HEK293 (cell line): ENCODE measurements around the gene FHIT.

Experiments used
- CTCF ChIA-PET: fragments of 350-600 bp; formaldehyde crosslinking; extraction: SDS; loops from one replicate; lab custom pipeline; 2021; ENCODE audit warnings: antibody characterized with exemption; lab: Yijun Ruan, JAX
- POLR2A ChIA-PET: fragments of 300-600 bp; formaldehyde crosslinking; extraction: SDS; loops from one replicate; lab custom pipeline; 2020; ENCODE audit warnings: antibody characterized with exemption, inconsistent platforms; lab: Yijun Ruan, JAX
- H3K27ac ChIP-seq: fragments of 200-500 bp; sonication (Bioruptor generic); 2 replicates; pipeline ENCODE4 v1.5.1; 2014; ENCODE audit warnings: low read depth, low read length, control low read depth, inconsistent platforms; ENCODE audit errors: extremely low read depth
- H3K36me3 ChIP-seq, 2 experiments: fragments of 200-500 bp in 1 of 2; sonication (Bioruptor generic) in 1 of 2; 1 replicate in 1 of 2; 2 replicates in 1 of 2; pipeline ENCODE4 v1.5.1; 2014 to 2017; ENCODE audit warnings: inconsistent platforms in 2 of 2, low read length in 2 of 2; ENCODE audit not compliant: control insufficient read depth in 2 of 2, insufficient read depth in 1 of 2
- H3K4me1 ChIP-seq: fragments of 200-500 bp; sonication (Bioruptor generic); 2 replicates; pipeline ENCODE4 v1.5.1; 2014; ENCODE audit warnings: mild to moderate bottlenecking, low read length, inconsistent platforms; ENCODE audit not compliant: control insufficient read depth, insufficient read depth
- H3K4me3 ChIP-seq: 2 replicates; pipeline ENCODE4 v1.5.1; 2011; ENCODE audit warnings: low read depth, mild to moderate bottlenecking, control low read depth, low read length, moderate library complexity
- H3K9me3 ChIP-seq: fragments of 200-500 bp; sonication (Bioruptor generic); 2 replicates; pipeline ENCODE4 v1.5.1; 2014; ENCODE audit warnings: low read depth, low read length, inconsistent platforms; ENCODE audit not compliant: control insufficient read depth, insufficient read depth
- GFI1B ChIP-seq: fragments of 450-650 bp; formaldehyde crosslinking; IDR thresholded peaks from 2 replicates; pipeline ENCODE4 v1.5.1; 2016; ENCODE audit warnings: missing biosample characterization, missing genetic modification characterization
- KLF10 ChIP-seq: fragments of 450-650 bp; IDR thresholded peaks from 2 replicates; pipeline ENCODE4 v1.5.1; 2018; ENCODE audit warnings: missing biosample characterization, mild to moderate bottlenecking, missing genetic modification characterization
- KLF9 ChIP-seq: fragments of 450-650 bp; formaldehyde crosslinking; IDR thresholded peaks from 2 replicates; pipeline ENCODE4 v1.5.1; 2016; ENCODE audit warnings: missing biosample characterization, missing genetic modification characterization, low read depth
- OVOL3 ChIP-seq: fragments of 450-650 bp; formaldehyde crosslinking; IDR thresholded peaks from 2 replicates; pipeline ENCODE4 v1.5.1; 2016; ENCODE audit warnings: missing biosample characterization, missing genetic modification characterization
- RBAK ChIP-seq: fragments of 450-650 bp; formaldehyde crosslinking; IDR thresholded peaks from 2 replicates; pipeline ENCODE4 v1.5.1; 2016; ENCODE audit warnings: missing biosample characterization, missing genetic modification characterization
- WT1 ChIP-seq: fragments of 450-650 bp; formaldehyde crosslinking; IDR thresholded peaks from 2 replicates; pipeline ENCODE4 v1.5.1; 2016; ENCODE audit warnings: missing biosample characterization, missing genetic modification characterization
- YY1 ChIP-seq: fragments of 450-650 bp; formaldehyde crosslinking; IDR thresholded peaks from 2 replicates; pipeline ENCODE4 v1.5.1; 2018; ENCODE audit warnings: missing biosample characterization, missing genetic modification characterization
- YY2 ChIP-seq: fragments of 450-650 bp; formaldehyde crosslinking; IDR thresholded peaks from 2 replicates; pipeline ENCODE4 v1.5.1; 2016; ENCODE audit warnings: missing biosample characterization, missing genetic modification characterization
- ZIC2 ChIP-seq: fragments of 450-650 bp; formaldehyde crosslinking; IDR thresholded peaks from 2 replicates; pipeline ENCODE4 v1.5.1; 2016; ENCODE audit warnings: missing biosample characterization, missing genetic modification characterization
- ZNF266 ChIP-seq: fragments of 450-650 bp; formaldehyde crosslinking; IDR thresholded peaks from 2 replicates; pipeline ENCODE4 v1.5.1; 2016; ENCODE audit warnings: missing biosample characterization, missing genetic modification characterization, low read depth
- ZNF302 ChIP-seq: fragments of 450-650 bp; formaldehyde crosslinking; IDR thresholded peaks from 2 replicates; pipeline ENCODE4 v1.5.1; 2016; ENCODE audit warnings: missing biosample characterization, missing genetic modification characterization, low read depth
- ZNF311 ChIP-seq: fragments of 450-650 bp; formaldehyde crosslinking; IDR thresholded peaks from 2 replicates; pipeline ENCODE4 v1.5.1; 2017; ENCODE audit warnings: missing biosample characterization, missing genetic modification characterization, borderline replicate concordance
- ZNF391 ChIP-seq: fragments of 450-650 bp; formaldehyde crosslinking; IDR thresholded peaks from 2 replicates; pipeline ENCODE4 v1.5.1; 2016; ENCODE audit warnings: low read depth, missing biosample characterization, missing genetic modification characterization, borderline replicate concordance
- ZNF426 ChIP-seq: fragments of 450-650 bp; formaldehyde crosslinking; IDR thresholded peaks from 2 replicates; pipeline ENCODE4 v1.5.1; 2017; ENCODE audit warnings: missing biosample characterization, missing genetic modification characterization, mild to moderate bottlenecking, inconsistent platforms, moderate library complexity
- ZNF529 ChIP-seq: fragments of 450-650 bp; formaldehyde crosslinking; IDR thresholded peaks from 2 replicates; pipeline ENCODE4 v1.5.1; 2017; ENCODE audit warnings: missing genetic modification characterization, missing biosample characterization; ENCODE audit not compliant: insufficient replicate concordance
- ZNF626 ChIP-seq: fragments of 450-650 bp; sonication (Bioruptor Pico); formaldehyde crosslinking; IDR thresholded peaks from 2 replicates; pipeline ENCODE4 v1.5.1; 2018; ENCODE audit warnings: missing biosample characterization, missing genetic modification characterization, inconsistent platforms
- ZNF664 ChIP-seq: fragments of 450-650 bp; formaldehyde crosslinking; IDR thresholded peaks from 2 replicates; pipeline ENCODE4 v1.5.1; 2016; ENCODE audit warnings: missing biosample characterization, missing genetic modification characterization
- ZNF76 ChIP-seq: fragments of 450-650 bp; formaldehyde crosslinking; IDR thresholded peaks from 2 replicates; pipeline ENCODE4; 2016; ENCODE audit warnings: low read depth, missing biosample characterization, missing genetic modification characterization, borderline replicate concordance
- ZXDB ChIP-seq: fragments of 450-650 bp; formaldehyde crosslinking; IDR thresholded peaks from 2 replicates; pipeline ENCODE4 v1.5.1; 2016; ENCODE audit warnings: missing biosample characterization, missing genetic modification characterization
- TF ChIP-seq, protein P1 (sequence below): fragments of 450-650 bp; formaldehyde crosslinking; IDR thresholded peaks from 2 replicates; pipeline ENCODE4 v1.5.1; 2016; ENCODE audit warnings: missing biosample characterization, missing genetic modification characterization, borderline replicate concordance
- TF ChIP-seq, protein P2 (sequence below): fragments of 450-650 bp; IDR thresholded peaks from 2 replicates; pipeline ENCODE4 v1.5.1; 2018; ENCODE audit warnings: missing biosample characterization, mild to moderate bottlenecking, missing genetic modification characterization
- TF ChIP-seq, protein P3 (sequence below): fragments of 450-650 bp; formaldehyde crosslinking; IDR thresholded peaks from 2 replicates; pipeline ENCODE4 v1.5.1; 2016; ENCODE audit warnings: missing biosample characterization, missing genetic modification characterization, low read depth
- TF ChIP-seq, protein P4 (sequence below): fragments of 450-650 bp; formaldehyde crosslinking; IDR thresholded peaks from 2 replicates; pipeline ENCODE4 v1.5.1; 2016; ENCODE audit warnings: missing biosample characterization, missing genetic modification characterization, borderline replicate concordance
- TF ChIP-seq, protein P5 (sequence below): fragments of 450-650 bp; formaldehyde crosslinking; IDR thresholded peaks from 2 replicates; pipeline ENCODE4 v1.5.1; 2017; ENCODE audit warnings: missing biosample characterization, missing genetic modification characterization

Gene FHIT

DNA sequence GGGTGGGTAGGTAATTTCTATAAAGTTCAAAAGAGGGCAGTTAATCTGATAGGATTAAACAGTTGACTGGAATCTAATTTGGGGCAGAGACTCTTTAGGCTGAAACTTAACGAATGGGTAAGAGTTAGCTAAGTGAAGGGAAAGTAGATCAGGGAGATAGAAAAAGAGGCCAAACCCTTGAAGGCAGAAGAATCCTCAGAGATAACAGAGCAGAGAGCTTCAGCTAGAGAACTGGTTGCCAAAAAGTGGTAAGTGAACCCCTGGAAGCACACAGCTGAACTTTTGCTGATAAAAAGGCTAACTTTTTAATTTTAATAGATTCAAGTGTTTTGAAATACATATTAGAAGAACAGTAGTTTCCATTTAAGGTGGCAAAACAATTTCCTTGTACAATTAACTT is 99.2 kb downstream of the FHIT start (continued):
- TF ChIP-seq, protein P1, sequence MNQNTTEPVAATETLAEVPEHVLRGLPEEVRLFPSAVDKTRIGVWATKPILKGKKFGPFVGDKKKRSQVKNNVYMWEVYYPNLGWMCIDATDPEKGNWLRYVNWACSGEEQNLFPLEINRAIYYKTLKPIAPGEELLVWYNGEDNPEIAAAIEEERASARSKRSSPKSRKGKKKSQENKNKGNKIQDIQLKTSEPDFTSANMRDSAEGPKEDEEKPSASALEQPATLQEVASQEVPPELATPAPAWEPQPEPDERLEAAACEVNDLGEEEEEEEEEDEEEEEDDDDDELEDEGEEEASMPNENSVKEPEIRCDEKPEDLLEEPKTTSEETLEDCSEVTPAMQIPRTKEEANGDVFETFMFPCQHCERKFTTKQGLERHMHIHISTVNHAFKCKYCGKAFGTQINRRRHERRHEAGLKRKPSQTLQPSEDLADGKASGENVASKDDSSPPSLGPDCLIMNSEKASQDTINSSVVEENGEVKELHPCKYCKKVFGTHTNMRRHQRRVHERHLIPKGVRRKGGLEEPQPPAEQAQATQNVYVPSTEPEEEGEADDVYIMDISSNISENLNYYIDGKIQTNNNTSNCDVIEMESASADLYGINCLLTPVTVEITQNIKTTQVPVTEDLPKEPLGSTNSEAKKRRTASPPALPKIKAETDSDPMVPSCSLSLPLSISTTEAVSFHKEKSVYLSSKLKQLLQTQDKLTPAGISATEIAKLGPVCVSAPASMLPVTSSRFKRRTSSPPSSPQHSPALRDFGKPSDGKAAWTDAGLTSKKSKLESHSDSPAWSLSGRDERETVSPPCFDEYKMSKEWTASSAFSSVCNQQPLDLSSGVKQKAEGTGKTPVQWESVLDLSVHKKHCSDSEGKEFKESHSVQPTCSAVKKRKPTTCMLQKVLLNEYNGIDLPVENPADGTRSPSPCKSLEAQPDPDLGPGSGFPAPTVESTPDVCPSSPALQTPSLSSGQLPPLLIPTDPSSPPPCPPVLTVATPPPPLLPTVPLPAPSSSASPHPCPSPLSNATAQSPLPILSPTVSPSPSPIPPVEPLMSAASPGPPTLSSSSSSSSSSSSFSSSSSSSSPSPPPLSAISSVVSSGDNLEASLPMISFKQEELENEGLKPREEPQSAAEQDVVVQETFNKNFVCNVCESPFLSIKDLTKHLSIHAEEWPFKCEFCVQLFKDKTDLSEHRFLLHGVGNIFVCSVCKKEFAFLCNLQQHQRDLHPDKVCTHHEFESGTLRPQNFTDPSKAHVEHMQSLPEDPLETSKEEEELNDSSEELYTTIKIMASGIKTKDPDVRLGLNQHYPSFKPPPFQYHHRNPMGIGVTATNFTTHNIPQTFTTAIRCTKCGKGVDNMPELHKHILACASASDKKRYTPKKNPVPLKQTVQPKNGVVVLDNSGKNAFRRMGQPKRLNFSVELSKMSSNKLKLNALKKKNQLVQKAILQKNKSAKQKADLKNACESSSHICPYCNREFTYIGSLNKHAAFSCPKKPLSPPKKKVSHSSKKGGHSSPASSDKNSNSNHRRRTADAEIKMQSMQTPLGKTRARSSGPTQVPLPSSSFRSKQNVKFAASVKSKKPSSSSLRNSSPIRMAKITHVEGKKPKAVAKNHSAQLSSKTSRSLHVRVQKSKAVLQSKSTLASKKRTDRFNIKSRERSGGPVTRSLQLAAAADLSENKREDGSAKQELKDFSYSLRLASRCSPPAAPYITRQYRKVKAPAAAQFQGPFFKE (tag by site-specific recombination), result no peak
- no peak for TF ChIP-seq ZNF391 (tag by site-specific recombination)
- no peak for TF ChIP-seq YY2 (tag by site-specific recombination)
- TF ChIP-seq ZNF426 (tag by site-specific recombination), result no peak
- no peak for TF ChIP-seq ZNF311 (tag by site-specific recombination)

DNA sequence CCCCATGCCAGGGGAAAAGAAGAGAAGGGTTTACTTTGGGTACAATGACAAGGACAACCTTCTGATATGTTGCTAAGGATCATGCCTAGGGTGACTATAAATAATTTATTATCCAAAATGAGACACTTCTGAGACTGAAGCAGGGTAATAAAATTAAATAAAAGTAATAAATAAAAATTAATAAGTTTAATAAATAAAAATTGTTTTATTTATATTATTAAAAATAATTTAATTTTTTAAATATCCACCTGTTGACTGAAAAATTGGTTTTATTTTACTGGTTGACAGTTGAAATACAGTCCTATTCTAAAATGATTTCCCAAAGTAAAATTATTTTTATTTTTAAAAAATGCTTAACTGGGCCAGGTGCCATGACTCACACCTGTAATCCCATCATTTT is 102.0 kb downstream of the FHIT start:
- Histone ChIP-seq H3K4me3 (no peak overlapping the region), H3K36me3 (no peaks in the 10 kb centered on the region), H3K27ac (no peak overlapping the region), H3K9me3 (no peaks in the 10 kb centered on the region), H3K4me1 (no peaks in the 10 kb centered on the region)
- no peak for TF ChIP-seq YY1 (tag by site-specific recombination)
- TF ChIP-seq, protein P2, sequence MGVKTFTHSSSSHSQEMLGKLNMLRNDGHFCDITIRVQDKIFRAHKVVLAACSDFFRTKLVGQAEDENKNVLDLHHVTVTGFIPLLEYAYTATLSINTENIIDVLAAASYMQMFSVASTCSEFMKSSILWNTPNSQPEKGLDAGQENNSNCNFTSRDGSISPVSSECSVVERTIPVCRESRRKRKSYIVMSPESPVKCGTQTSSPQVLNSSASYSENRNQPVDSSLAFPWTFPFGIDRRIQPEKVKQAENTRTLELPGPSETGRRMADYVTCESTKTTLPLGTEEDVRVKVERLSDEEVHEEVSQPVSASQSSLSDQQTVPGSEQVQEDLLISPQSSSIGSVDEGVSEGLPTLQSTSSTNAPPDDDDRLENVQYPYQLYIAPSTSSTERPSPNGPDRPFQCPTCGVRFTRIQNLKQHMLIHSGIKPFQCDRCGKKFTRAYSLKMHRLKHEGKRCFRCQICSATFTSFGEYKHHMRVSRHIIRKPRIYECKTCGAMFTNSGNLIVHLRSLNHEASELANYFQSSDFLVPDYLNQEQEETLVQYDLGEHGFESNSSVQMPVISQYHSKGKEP (tag by site-specific recombination), result no peak
- no peak for TF ChIP-seq YY2 (tag by site-specific recombination)
- no peak for TF ChIP-seq ZNF529 (tag by site-specific recombination)
- TF ChIP-seq, protein P3, sequence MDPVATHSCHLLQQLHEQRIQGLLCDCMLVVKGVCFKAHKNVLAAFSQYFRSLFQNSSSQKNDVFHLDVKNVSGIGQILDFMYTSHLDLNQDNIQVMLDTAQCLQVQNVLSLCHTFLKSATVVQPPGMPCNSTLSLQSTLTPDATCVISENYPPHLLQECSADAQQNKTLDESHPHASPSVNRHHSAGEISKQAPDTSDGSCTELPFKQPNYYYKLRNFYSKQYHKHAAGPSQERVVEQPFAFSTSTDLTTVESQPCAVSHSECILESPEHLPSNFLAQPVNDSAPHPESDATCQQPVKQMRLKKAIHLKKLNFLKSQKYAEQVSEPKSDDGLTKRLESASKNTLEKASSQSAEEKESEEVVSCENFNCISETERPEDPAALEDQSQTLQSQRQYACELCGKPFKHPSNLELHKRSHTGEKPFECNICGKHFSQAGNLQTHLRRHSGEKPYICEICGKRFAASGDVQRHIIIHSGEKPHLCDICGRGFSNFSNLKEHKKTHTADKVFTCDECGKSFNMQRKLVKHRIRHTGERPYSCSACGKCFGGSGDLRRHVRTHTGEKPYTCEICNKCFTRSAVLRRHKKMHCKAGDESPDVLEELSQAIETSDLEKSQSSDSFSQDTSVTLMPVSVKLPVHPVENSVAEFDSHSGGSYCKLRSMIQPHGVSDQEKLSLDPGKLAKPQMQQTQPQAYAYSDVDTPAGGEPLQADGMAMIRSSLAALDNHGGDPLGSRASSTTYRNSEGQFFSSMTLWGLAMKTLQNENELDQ (tag by site-specific recombination), result no peak
- TF ChIP-seq ZNF626, result no peak
- no peak for TF ChIP-seq KLF9 (tag by site-specific recombination)
- no peak for TF ChIP-seq KLF10 (tag by site-specific recombination)
- TF ChIP-seq ZIC2, result no peak
- no peak for TF ChIP-seq OVOL3 (tag by site-specific recombination)
- TF ChIP-seq ZNF302 (tag by site-specific recombination), result no peak
- no peak for TF ChIP-seq ZNF266 (tag by site-specific recombination)
- TF ChIP-seq, protein P4, sequence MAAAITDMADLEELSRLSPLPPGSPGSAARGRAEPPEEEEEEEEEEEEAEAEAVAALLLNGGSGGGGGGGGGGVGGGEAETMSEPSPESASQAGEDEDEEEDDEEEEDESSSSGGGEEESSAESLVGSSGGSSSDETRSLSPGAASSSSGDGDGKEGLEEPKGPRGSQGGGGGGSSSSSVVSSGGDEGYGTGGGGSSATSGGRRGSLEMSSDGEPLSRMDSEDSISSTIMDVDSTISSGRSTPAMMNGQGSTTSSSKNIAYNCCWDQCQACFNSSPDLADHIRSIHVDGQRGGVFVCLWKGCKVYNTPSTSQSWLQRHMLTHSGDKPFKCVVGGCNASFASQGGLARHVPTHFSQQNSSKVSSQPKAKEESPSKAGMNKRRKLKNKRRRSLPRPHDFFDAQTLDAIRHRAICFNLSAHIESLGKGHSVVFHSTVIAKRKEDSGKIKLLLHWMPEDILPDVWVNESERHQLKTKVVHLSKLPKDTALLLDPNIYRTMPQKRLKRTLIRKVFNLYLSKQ (tag by site-specific recombination), result no peak
- TF ChIP-seq, protein P5, sequence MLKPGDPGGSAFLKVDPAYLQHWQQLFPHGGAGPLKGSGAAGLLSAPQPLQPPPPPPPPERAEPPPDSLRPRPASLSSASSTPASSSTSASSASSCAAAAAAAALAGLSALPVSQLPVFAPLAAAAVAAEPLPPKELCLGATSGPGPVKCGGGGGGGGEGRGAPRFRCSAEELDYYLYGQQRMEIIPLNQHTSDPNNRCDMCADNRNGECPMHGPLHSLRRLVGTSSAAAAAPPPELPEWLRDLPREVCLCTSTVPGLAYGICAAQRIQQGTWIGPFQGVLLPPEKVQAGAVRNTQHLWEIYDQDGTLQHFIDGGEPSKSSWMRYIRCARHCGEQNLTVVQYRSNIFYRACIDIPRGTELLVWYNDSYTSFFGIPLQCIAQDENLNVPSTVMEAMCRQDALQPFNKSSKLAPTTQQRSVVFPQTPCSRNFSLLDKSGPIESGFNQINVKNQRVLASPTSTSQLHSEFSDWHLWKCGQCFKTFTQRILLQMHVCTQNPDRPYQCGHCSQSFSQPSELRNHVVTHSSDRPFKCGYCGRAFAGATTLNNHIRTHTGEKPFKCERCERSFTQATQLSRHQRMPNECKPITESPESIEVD (tag by site-specific recombination), result no peak
- no peak for TF ChIP-seq ZNF664 (tag by site-specific recombination)
- no peak for TF ChIP-seq RBAK (tag by site-specific recombination)
- no peak for TF ChIP-seq GFI1B (tag by site-specific recombination)
- TF ChIP-seq ZNF76, result no peak
- TF ChIP-seq WT1 (tag by site-specific recombination), result no peak
- no peak for TF ChIP-seq ZXDB (tag by site-specific recombination)
- ChIA-PET POLR2A (no interaction called here), CTCF (no interaction called here)
